DMS153 treated with DMSO at 0.1 percent for 48 hours (cell line): Measurements from ENCODE around the gene SLC6A12.

ENCODE experiments used
- DNase-seq: peaks from one replicate; lab custom pipeline; 2025; ENCODE audit not compliant: unreplicated experiment; lab: John Stamatoyannopoulos, UW

Gene SLC6A12

DNA sequence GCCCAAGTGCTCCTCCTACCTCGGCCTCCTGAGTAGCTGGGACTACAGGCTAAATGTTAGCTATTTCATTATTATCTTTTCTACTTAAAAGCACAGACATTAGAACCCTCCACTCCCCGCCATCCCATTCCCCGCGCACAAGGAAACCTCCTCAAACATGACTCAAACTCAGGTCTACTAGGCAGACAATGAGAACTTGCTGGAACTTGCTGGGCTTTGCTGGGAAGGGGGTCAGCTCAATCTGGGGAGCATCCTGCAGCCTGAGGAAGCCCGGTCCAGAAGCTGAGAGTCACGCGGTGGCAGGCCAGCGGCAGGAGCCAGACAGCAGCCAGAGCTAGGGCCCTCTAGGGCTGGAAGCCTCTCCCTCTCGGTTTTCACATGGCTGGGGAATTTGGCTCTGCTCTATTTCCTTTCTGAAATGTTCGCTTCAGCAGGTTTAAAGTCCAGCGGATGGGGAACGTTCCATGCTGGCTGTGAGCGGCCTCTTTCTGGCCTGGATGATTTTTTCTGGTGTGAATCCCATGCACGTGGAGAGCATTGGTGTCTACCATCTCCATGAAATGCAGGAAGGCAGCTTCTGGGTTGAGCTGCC, 68.5 kb downstream of the SLC6A12 start:
- DNase-seq = no peak

DNA sequence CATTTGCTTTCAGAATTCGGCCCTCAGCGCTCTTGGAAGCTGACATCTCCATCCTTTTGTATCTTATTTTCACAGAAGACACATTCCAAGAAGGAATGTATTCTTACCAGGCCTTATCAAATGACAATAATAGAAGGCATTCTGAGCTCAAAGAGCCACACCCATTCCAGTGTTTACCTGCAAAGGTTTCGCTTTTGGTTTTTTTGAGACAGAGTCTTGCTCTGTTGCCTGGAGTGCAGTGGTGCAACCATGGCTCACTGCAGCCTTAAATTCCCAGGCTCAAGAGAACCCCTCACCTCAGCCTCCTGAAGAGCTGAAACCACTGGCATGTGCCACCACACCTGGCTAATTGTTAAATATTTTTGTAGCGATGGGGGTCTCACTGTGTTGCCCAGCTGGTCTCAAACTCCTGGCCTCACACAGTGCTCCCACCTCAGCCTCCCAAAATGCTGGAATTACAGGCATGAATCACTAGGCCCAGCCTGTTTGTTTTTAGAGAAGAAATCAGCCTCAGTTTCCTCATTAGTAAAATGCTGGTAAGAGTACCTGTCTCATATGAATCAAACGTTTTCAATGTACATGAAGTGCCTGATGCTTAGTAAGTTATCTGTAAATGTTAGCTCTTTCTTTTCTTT, 69.2 kb downstream of the SLC6A12 start:
- DNase-seq = peak; percentile 85

GRCh38 chr12:143964-144649, 69.8 kb downstream of the SLC6A12 start:
- DNase-seq = peak; percentile 85

- no peak for DNase-seq
Observed at GRCh38 chr12:140162-140561, 73.8 kb downstream of the SLC6A12 start.
